A673 (cell line): Measurements from ENCODE around the gene CELF1. TPM values are rescaled to one million over a fixed set of nuclear protein-coding genes. Genes with fewer than 3 reads are reported as not detected.

Source experiments
- BruUV-seq: library from RNA; stranded (reverse); fragments of 400-500 nt; replicated peaks from 2 replicates; lab custom pipeline; 2021; lab: Mats Ljungman, UMichigan
- CTCF ChIA-PET: fragments of 300-600 bp; sonication (Branson Sonifier 250); formaldehyde crosslinking; loops from one replicate; lab custom pipeline; 2022; ENCODE audit warnings: antibody characterized with exemption; lab: Charles Lee
- POLR2A ChIA-PET: fragments of 300-600 bp; sonication (Branson Sonifier 250); formaldehyde crosslinking; loops from one replicate; lab custom pipeline; 2022; ENCODE audit warnings: antibody characterized with exemption; ENCODE audit not compliant: low non-redundant PET; lab: Charles Lee
- DNase-seq: peaks from one replicate; pipeline ENCODE4 v3.0.0-alpha.2; 2015; ENCODE audit warnings: low spot score
- H3K27ac ChIP-seq: fragments of 200-600 bp; sonication (generic); 2 replicates; pipeline ENCODE4 v1.5.1; 2016; ENCODE audit warnings: mixed run types, low read depth, mild to moderate bottlenecking, mixed read lengths, antibody characterized with exemption, low read length; ENCODE audit not compliant: poor library complexity, severe bottlenecking
- H3K27me3 ChIP-seq: fragments of 200-600 bp; sonication (generic); replicated peaks from 2 replicates; pipeline ENCODE4 v1.6.1; 2017; ENCODE audit warnings: mixed run types, low read depth, mild to moderate bottlenecking, mixed read lengths, antibody characterized with exemption, low read length; ENCODE audit not compliant: insufficient read depth, poor library complexity
- H3K36me3 ChIP-seq: fragments of 200-600 bp; sonication (generic); 2 replicates; pipeline ENCODE4 v1.6.1; 2016; ENCODE audit warnings: mixed run types, mild to moderate bottlenecking, mixed read lengths, antibody characterized with exemption, low read length; ENCODE audit not compliant: insufficient read depth, poor library complexity, severe bottlenecking
- H3K4me1 ChIP-seq: fragments of 200-600 bp; sonication (generic); 2 replicates; pipeline ENCODE4 v1.6.1; 2017; ENCODE audit warnings: mixed run types, mild to moderate bottlenecking, mixed read lengths, antibody characterized with exemption, low read length; ENCODE audit not compliant: insufficient read depth, poor library complexity, severe bottlenecking
- H3K4me3 ChIP-seq: fragments of 200-600 bp; sonication (generic); 2 replicates; pipeline ENCODE4 v1.5.1; 2016; ENCODE audit warnings: low read depth, mixed run types, mild to moderate bottlenecking, mixed read lengths, low read length; ENCODE audit not compliant: poor library complexity, severe bottlenecking
- H3K9me3 ChIP-seq: fragments of 200-600 bp; sonication (generic); 2 replicates; pipeline ENCODE4 v1.6.1; 2016; ENCODE audit warnings: mixed run types, low read depth, mild to moderate bottlenecking, mixed read lengths, antibody characterized with exemption, low read length; ENCODE audit not compliant: poor library complexity, severe bottlenecking
- CTCF ChIP-seq: fragments of 300-800, 200-600 bp; sonication (generic); conservative IDR thresholded peaks from 2 replicates; pipeline ENCODE4 v1.5.1; 2017; ENCODE audit warnings: low read depth, mild to moderate bottlenecking, antibody characterized with exemption, low read length, moderate library complexity, mixed read lengths
- EZH2 ChIP-seq: fragments of 200-600 bp; sonication (generic); IDR thresholded peaks from 2 replicates; pipeline ENCODE4 v1.6.1; 2017; ENCODE audit warnings: borderline replicate concordance, low read depth, mild to moderate bottlenecking, mixed read lengths, antibody characterized with exemption, low read length; ENCODE audit not compliant: poor library complexity, severe bottlenecking
- intact Hi-C: fragments of 100-400 bp; cut with micrococcal nuclease; formaldehyde crosslinking; loops from one replicate; pipeline ENCODE4 v1.10.0; 2022; ENCODE audit not compliant: unreplicated experiment
- total RNA-seq: library from RNA; stranded (reverse); gene quantifications from 2 replicates; pipeline ENCODE4 v1.2.3, GENCODE V29; 2021

Gene CELF1
- total RNA-seq, 1 experiment from 2014 or later: 257 TPM

- intact Hi-C loops: no loop called here
- Histone ChIP-seq H3K9me3 (no peaks in the 10 kb centered on the region), H3K4me3 (no peak overlapping the region), H3K27me3 (no peaks in the 10 kb centered on the region), H3K4me1 (peaks cover 46% of the 10 kb centered on the region), H3K36me3 (no peaks in the 10 kb centered on the region), H3K27ac (peak overlapping the region; percentile 12)
- ChIA-PET CTCF (interaction anchor here (0.6 kb wide), 1 partner anchor 40 kb away, joined by 3 read pairs; no protein-coding TSS in a partner anchor), POLR2A (no interaction called here)
- no TSS peak for BruUV-seq
- TF ChIP-seq EZH2 (no peak), CTCF (no peak)
- DNase-seq: no peak
These were observed 41.0 kb downstream of the CELF1 start for GRCh38 chr11:47511917-47512316.

- H3K27ac ChIP-seq: no peak overlapping the region
- no peak for DNase-seq
- CTCF ChIA-PET: interaction anchor here (0.7 kb wide), 1 partner anchor 56 kb away, joined by 3 read pairs; no protein-coding TSS in a partner anchor
- intact Hi-C loops: no loop called here
- no peaks in the 10 kb centered on the region for H3K36me3 ChIP-seq
- peaks cover 31% of the 10 kb centered on the region for H3K4me1 ChIP-seq
- no peaks in the 10 kb centered on the region for H3K27me3 ChIP-seq
- TF ChIP-seq CTCF (no peak), EZH2 (no peak)
- POLR2A ChIA-PET: no interaction called here
- BruUV-seq: no TSS peak
- no peak overlapping the region for H3K4me3 ChIP-seq
- no peaks in the 10 kb centered on the region for H3K9me3 ChIP-seq
These were observed 42.7 kb downstream of the CELF1 start for GRCh38 chr11:47510209-47510608.

- no peak for DNase-seq
- POLR2A ChIA-PET: no interaction called here
- CTCF ChIA-PET: no interaction called here
- BruUV-seq: no TSS peak
- Histone ChIP-seq H3K36me3 (no peaks in the 10 kb centered on the region), H3K4me3 (no peak overlapping the region), H3K4me1 (peaks cover 25% of the 10 kb centered on the region), H3K27me3 (no peaks in the 10 kb centered on the region), H3K9me3 (no peaks in the 10 kb centered on the region), H3K27ac (peak overlapping the region; percentile 10)
- TF ChIP-seq CTCF (no peak), EZH2 (no peak)
- intact Hi-C loops: no loop called here
These were observed 43.8 kb downstream of the CELF1 start for GRCh38 chr11:47509077-47509536.
